GM19438 (cell line): ENCODE data around the gene PRG2.
"Not testable (repeated sequence)": the region's sequence is repeated elsewhere in the genome, so short reads cannot be mapped to it uniquely, and the experiment has no call there.

ENCODE experiments used
- ATAC-seq: cut with Tn5 transposase; IDR thresholded peaks from one replicate; pipeline ENCODE4 v1.9.1; 2021; ENCODE audit warnings: low read depth; ENCODE audit not compliant: unreplicated experiment

PRG2 gene

GRCh38 chr11:57353036-57353435 lies 37.4 kb downstream of the PRG2 start:
- no peak for ATAC-seq

DNA sequence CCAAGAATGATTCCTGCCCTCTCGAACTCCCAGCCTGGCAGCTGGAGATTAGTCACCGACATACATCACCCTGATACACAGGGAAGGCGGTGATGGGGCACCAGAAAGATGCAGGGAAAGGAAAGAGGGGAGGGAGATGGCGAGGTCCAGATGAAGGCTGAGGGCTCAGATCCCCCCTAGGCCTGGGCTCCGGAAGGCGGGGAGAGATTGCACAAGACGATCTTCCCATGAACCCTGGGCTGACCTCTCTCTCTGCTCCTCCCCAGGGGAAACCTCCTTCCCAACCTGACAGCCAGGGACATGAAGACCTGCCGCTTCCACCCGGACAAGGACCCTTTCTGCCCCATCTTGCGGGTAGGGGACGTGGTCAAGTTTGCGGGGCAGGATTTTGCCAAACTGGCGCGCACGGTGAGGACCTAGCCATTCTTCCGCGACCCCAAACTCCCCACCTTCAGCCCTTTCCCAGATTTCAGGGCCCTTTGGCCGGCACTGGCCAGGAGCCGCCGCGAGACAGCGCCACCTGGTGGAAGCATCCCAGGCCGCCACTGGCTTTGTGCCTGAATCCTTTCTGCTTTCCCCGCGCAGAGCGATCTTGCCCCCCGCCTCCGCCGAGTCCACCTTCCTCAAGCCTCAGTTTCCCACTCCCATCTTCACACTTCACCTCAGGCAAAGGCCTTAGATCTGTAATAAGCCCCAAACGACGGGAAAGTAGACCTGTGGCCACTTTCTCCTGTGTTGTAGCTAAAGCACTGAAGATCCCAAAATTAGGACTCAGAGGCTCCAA lies 40.8 kb downstream of the PRG2 start:
- ATAC-seq = no peak

- ATAC-seq = no peak
These were observed 41.7 kb downstream of the PRG2 start for GRCh38 chr11:57348636-57349313.

- ATAC-seq = no peak
These were observed 42.4 kb downstream of the PRG2 start for GRCh38 chr11:57348052-57348451.

- no peak for ATAC-seq
These were observed 43.1 kb downstream of the PRG2 start for GRCh38 chr11:57347336-57347735.

GRCh38 chr11:57345555-57346211 lies 44.8 kb downstream of the PRG2 start:
- peak; percentile 87 for ATAC-seq

DNA sequence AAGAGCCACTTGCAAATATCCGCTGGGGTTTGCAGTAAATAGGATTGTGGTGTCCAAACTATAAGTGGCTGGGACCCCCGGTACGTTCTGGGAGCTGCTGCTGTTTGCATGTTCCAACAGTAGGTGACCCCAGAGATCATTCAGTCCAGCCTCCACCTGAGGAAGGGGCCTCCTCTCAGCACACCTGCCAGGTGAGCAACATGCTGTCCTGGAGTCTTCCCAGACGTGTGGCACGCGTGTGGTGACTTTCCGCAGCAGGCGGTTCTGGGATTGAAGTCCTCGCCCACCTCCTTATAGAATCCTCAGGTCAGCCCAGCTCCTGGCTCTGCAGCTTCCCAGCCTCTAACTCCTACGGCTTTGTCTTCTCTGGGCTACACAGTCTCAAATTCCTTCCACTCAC lies 45.6 kb downstream of the PRG2 start:
- ATAC-seq = no peak

DNA sequence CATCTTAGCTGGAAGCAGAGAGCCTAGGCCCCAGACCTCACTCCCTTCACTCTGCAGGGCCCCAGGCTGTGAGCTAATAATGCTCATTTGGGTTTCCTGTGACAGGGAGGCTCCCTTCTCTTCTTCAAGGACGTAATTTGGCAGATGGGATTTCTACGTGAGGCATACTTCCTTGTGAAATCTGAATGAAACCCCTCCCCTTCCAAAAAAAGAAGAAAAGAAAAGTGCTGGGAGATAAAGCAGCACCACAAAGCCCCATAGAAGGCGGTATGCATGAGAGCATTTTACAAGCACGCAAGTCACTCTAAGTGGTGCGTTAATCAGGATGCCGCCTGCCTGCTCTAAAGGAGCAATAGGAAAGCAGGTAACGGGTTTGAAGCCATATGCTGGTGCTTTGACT lies 46.6 kb downstream of the PRG2 start:
- ATAC-seq = no peak

DNA sequence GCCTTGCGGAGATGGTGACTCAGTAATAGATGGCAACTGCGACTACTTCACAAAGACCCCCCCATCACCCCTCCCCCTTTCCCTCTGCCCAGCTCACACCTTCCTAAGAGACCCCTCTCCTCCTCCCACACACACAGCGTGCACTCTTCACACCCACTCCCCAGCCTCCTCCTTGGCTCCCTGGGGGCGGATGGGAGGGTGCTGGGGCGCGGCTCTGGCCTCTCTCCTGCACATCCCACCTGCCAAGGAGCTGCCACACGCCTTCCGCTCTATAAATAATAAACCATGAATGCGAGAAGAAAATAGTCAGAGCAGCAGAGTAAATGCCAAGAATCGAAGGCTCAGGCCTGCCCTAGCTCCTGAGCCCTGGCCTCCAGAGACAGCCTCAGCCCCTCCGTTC lies 47.7 kb downstream of the PRG2 start:
- ATAC-seq = no peak

DNA sequence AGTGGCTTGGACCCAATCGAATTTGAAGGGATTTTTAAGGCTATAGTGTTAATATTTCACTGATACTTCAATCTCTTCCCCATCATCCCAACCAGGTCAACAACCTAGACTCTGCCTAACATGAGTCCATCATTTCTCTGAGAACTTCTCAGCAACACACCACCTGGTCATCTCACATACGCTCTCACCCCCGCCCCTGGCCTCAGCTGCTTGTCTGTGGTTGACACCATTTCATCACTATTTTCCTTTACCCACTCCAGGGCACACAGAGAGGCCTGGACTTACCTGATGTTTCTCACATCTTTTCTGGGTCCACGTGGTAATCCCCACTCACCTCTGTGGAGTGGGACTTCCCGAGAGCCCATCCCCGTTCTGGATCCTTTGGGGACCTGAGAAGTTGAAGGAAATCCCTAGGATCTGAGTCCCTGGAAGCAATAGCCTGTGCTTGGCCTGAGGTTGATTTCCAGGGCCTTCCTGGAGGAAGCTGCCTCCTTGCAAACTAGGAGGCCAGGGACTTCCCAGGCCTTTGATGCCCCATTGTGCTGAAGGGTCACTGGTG lies 49.1 kb downstream of the PRG2 start:
- ATAC-seq = no peak

DNA sequence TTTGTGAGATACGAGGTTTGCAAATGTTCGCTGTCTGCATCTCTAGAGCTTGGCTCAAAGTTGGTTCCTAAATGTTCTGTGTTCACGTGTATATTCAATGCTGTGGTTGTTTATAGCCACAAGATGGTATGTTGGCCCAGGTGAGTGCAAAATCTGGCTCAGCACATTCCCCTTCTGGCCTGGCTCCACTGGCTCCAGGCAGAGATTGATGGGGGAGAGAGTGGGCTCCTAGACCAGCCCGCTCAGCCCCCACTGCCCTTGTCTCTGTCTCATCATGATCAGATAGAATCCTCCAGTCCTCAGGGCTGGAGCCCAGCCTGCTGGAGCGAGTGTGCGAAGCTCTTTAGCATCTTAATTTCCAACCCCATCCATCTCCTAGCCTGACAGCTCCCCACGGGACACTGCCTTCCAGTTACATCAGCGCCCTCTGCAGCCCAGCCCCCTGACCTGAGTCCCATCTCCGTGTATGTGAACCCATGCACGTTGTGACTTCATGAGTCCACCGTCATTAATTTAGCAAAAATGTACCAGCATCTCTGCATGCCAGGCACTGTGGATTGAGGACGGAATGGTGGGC lies 50.3 kb downstream of the PRG2 start:
- ATAC-seq = no peak

DNA sequence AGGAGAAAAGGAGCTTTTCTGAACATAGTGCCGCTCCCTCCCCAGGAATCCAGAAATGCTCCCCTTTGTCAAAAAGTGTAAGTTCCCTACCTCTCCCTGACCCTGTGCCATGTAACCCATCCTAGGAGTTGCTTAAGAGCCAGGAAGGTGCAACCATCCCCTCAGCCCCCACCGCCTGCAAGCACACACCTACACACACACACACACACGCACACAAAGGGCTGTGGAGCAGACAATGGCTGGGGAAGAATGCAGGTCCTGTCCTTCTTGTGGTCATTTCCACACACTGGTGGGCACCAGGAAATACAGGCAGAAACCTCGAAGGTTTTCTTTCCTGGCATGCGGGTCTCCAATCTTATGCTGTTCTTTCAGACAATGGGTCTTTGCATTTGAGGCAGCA lies 51.1 kb downstream of the PRG2 start:
- no peak for ATAC-seq

- ATAC-seq = no peak
These were observed 52.3 kb downstream of the PRG2 start, which contains the start of gene P2RX3 for GRCh38 chr11:57338142-57338541. P2RX3 (plus strand) TSS chr11:57338352; CDS start chr11:57338551, 199 bp downstream.

GRCh38 chr11:57336856-57337255 lies 53.6 kb downstream of the PRG2 start:
- ATAC-seq = not testable (repeated sequence)
